MM.1S (cell line): Measurements from ENCODE around the gene MAP3K5.

ENCODE experiments used
- EZH2 ChIP-seq: fragments of 300-600 bp; sonication (generic); optimal IDR thresholded peaks from 2 replicates; pipeline ENCODE3; 2017; ENCODE audit warnings: low read depth, mild to moderate bottlenecking, antibody characterized with exemption, low read length, mixed read lengths
- EZH2phosphoT487 ChIP-seq: fragments of 300-600 bp; sonication (generic); IDR thresholded peaks from 2 replicates; pipeline ENCODE4 v1.6.1; 2018; ENCODE audit warnings: antibody characterized with exemption, low read length
- TF ChIP-seq, protein P1 (sequence below): fragments of 300-600 bp; sonication (generic); IDR thresholded peaks from 2 replicates; pipeline ENCODE4 v1.5.1; 2016; ENCODE audit warnings: antibody characterized with exemption, low read length, mixed read lengths

DNA sequence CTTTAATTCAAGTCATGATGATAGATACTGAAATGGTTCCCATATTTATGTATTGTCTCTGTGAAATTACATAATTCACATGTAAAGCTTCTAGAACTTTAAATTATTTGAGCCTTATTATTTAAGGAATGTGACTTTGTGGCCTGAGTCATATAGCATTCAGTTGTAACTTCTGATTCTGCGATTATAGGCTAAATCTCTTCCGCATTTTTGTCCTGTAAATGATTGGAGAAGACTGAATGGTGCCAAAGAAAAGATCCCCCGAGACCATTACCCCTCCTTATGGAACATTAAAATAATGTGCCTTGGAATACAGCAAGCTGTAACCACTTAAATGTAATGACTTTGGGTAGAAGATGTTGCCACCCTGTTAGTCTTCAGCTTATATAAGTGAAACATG is 178.8 kb downstream of the MAP3K5 start:
- TF ChIP-seq EZH2phosphoT487, result no peak
- TF ChIP-seq, protein P1, sequence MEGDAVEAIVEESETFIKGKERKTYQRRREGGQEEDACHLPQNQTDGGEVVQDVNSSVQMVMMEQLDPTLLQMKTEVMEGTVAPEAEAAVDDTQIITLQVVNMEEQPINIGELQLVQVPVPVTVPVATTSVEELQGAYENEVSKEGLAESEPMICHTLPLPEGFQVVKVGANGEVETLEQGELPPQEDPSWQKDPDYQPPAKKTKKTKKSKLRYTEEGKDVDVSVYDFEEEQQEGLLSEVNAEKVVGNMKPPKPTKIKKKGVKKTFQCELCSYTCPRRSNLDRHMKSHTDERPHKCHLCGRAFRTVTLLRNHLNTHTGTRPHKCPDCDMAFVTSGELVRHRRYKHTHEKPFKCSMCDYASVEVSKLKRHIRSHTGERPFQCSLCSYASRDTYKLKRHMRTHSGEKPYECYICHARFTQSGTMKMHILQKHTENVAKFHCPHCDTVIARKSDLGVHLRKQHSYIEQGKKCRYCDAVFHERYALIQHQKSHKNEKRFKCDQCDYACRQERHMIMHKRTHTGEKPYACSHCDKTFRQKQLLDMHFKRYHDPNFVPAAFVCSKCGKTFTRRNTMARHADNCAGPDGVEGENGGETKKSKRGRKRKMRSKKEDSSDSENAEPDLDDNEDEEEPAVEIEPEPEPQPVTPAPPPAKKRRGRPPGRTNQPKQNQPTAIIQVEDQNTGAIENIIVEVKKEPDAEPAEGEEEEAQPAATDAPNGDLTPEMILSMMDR, result no peak
- TF ChIP-seq EZH2, result no peak
